Measurements from ENCODE around the gene CRELD1. TPM values are rescaled to one million over a fixed set of nuclear protein-coding genes. Genes with fewer than 3 reads are reported as not detected.

CRELD1 gene
- total and polyA plus RNA-seq, 9 of the 15 experiments (the other 6 are each of a cell fraction or from before 2014, with no cell fraction given): 3.3 to 25.8 (median 16.5) TPM

- TF ChIP-seq ZNF324 (CRISPR knock-in tag; IDR thresholded peaks at IDR 0.05): no peak; the same call in 1 of the 2 replicates
- no peak for TF ChIP-seq NFATC3 (IDR thresholded peaks at IDR 0.05)
- TF ChIP-seq ZNF143 (CRISPR knock-in tag; IDR thresholded peaks at IDR 0.05): no peak; the same call in 1 of the 2 replicates
- 0 out of 2 replicates have a peak, but pooled peaks have one; percentile 50 for TF ChIP-seq ZSCAN29 (IDR thresholded peaks at IDR 0.05)
- no peak for TF ChIP-seq ZNF217 (CRISPR knock-in tag; IDR thresholded peaks at IDR 0.05)
- no peak for TF ChIP-seq SRF (CRISPR knock-in tag; IDR thresholded peaks at IDR 0.05)
- TF ChIP-seq ZNF445 (CRISPR knock-in tag; IDR thresholded peaks at IDR 0.05; ENCODE audit: low read depth): no peak
- TF ChIP-seq ZNF41 (CRISPR knock-in tag; conservative IDR thresholded peaks at IDR 0.05): no peak
- no peak for TF ChIP-seq PHB2 (IDR thresholded peaks at IDR 0.05; ENCODE audit: low read depth)
- TF ChIP-seq SMAD3 (CRISPR knock-in tag; conservative IDR thresholded peaks at IDR 0.05): 0 out of 2 replicates have a peak, but pooled peaks have one; percentile 41
- TF ChIP-seq, protein P1, sequence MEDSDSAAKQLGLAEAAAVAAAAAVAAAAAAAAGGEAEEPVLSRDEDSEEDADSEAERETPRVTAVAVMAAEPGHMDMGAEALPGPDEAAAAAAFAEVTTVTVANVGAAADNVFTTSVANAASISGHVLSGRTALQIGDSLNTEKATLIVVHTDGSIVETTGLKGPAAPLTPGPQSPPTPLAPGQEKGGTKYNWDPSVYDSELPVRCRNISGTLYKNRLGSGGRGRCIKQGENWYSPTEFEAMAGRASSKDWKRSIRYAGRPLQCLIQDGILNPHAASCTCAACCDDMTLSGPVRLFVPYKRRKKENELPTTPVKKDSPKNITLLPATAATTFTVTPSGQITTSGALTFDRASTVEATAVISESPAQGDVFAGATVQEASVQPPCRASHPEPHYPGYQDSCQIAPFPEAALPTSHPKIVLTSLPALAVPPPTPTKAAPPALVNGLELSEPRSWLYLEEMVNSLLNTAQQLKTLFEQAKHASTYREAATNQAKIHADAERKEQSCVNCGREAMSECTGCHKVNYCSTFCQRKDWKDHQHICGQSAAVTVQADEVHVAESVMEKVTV (CRISPR knock-in tag; IDR thresholded peaks at IDR 0.05): peak; percentile 52
- no peak for TF ChIP-seq POLR2B (IDR thresholded peaks at IDR 0.05; ENCODE audit: low read depth, partially characterized antibody)
- TF ChIP-seq SRSF9 (IDR thresholded peaks at IDR 0.05; ENCODE audit: borderline replicate concordance, low read depth, low read length): no peak
- TF ChIP-seq, protein P2, sequence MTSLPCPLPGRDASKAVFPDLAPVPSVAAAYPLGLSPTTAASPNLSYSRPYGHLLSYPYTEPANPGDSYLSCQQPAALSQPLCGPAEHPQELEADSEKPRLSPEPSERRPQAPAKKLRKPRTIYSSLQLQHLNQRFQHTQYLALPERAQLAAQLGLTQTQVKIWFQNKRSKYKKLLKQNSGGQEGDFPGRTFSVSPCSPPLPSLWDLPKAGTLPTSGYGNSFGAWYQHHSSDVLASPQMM (CRISPR knock-in tag; IDR thresholded peaks at IDR 0.05): no peak
- no peak for TF ChIP-seq DIDO1 (tag; IDR thresholded peaks at IDR 0.05; ENCODE audit: low read depth)
- peak; percentile 58; the same call in 1 of the 2 replicates for TF ChIP-seq POLR2AphosphoS5 (IDR thresholded peaks at IDR 0.05; ENCODE audit: control insufficient read depth, insufficient read depth, low read depth, low read length)
- TF ChIP-seq NEUROD1 (IDR thresholded peaks at IDR 0.05; ENCODE audit: borderline replicate concordance, low read depth, low read length, partially characterized antibody): no peak
- TF ChIP-seq MITF (IDR thresholded peaks at IDR 0.05): peak; percentile 23; the same call in 1 of the 2 replicates
- no peak for TF ChIP-seq ZNF717 (CRISPR knock-in tag; IDR thresholded peaks at IDR 0.05)
- TF ChIP-seq NFIC (IDR thresholded peaks at IDR 0.05): peak; percentile 96
- TF ChIP-seq, protein P3, sequence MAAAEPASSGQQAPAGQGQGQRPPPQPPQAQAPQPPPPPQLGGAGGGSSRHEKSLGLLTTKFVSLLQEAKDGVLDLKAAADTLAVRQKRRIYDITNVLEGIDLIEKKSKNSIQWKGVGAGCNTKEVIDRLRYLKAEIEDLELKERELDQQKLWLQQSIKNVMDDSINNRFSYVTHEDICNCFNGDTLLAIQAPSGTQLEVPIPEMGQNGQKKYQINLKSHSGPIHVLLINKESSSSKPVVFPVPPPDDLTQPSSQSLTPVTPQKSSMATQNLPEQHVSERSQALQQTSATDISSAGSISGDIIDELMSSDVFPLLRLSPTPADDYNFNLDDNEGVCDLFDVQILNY (CRISPR knock-in tag; IDR thresholded peaks at IDR 0.05): no peak; the same call in 1 of the 2 replicates
- TF ChIP-seq ETV5 (CRISPR knock-in tag; IDR thresholded peaks at IDR 0.05; ENCODE audit: low read depth): no peak
- TF ChIP-seq FOXA3 (CRISPR knock-in tag; conservative IDR thresholded peaks at IDR 0.05 in 1 of 2, IDR thresholded peaks at IDR 0.05 in 1 of 2): 0 out of 4 replicates have a peak, but pooled peaks of 1 of the 2 experiments have one; percentile 42
- TF ChIP-seq ARNT (IDR thresholded peaks at IDR 0.05): no peak
- peak; percentile 81 for TF ChIP-seq MYC (IDR thresholded peaks at IDR 0.05; ENCODE audit: low read depth, low read length)
- TF ChIP-seq MYC (CRISPR knock-in tag; IDR thresholded peaks at IDR 0.05; ENCODE audit: borderline replicate concordance, low read depth): no peak; the same call in 1 of the 2 replicates
Measured at GRCh38 chr3:9932843-9933560, 632 bp upstream of the CRELD1 start (continued).
